Stimulated activated CD4-positive, alpha-beta T cell treated with anti-CD3 and anti-CD28 coated beads, Interleukin-2, amount 100 ng/mL, for 24 hours (primary cell): Measurements from ENCODE around the gene PRRC1.

Experiments used
- DNase-seq, 2 donors: peaks; one replicate each; pipeline ENCODE4 v3.0.0-alpha.2; 2020

The PRRC1 gene

DNA sequence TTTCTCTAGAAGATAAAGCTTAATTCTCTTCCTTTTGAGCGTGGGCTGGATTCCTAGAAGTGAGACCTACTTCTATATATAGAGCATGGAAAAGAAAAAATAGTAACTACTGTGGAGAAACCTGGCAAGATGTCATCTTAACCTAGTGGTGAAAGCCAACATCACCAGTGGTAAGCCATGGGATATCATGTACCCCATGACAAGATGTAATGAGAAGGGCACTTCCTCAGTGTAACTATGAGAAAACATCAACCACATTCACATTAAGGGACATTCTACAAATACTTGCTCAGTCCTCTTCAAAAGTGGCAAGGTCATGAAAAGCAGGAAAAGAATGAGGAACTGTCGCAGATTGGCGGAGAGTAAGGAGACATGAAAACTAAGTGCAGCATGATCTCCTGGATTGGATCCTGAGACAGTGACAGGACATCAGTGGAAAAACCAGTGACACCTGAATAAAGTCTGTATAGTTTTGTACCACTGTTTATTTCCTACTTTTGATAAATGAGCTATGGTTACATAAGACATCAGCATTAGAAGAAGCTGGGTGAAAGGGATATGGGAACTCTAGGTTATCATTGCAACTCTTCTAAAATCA lies 65.4 kb downstream of the PRRC1 start:
- DNase-seq = no peak

DNA sequence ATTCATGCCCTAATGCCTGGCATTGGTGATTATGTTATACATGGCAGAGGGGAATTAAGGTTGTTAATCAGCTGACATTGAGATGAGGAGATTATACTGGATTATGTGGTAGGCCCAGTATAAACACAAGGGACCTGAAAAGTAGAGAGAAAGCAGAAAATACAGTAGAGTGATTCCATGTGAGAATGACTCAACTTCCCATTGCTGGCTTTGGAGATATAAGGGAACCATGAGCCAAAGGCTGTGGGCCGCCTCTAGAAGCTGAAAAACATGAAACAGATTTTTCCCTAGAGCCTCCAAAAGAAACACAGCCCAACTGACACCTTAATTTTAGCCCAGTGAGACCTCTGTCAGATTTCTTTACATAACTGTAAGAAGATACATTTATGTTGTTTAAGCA lies 66.4 kb downstream of the PRRC1 start:
- no peak for DNase-seq

DNA sequence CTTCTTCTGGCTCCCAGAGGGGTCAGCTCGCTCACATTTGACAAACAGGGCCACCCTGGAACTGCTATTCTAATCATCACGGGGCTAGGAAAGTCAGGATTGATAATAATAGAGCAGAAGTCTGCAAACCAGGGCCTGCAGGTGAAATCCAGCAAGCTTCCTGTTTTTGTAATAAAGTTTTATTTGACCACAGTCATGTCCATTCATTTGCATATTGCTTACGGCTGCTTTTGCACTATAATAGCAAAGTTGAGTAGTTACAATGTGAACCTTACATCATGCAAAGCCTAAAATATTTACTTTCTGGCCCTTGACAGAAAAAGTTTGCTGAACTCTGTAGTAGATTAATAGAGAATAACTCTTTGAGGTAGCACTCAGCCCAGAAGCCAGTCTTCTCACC lies 68.2 kb downstream of the PRRC1 start:
- DNase-seq = no peak

DNA sequence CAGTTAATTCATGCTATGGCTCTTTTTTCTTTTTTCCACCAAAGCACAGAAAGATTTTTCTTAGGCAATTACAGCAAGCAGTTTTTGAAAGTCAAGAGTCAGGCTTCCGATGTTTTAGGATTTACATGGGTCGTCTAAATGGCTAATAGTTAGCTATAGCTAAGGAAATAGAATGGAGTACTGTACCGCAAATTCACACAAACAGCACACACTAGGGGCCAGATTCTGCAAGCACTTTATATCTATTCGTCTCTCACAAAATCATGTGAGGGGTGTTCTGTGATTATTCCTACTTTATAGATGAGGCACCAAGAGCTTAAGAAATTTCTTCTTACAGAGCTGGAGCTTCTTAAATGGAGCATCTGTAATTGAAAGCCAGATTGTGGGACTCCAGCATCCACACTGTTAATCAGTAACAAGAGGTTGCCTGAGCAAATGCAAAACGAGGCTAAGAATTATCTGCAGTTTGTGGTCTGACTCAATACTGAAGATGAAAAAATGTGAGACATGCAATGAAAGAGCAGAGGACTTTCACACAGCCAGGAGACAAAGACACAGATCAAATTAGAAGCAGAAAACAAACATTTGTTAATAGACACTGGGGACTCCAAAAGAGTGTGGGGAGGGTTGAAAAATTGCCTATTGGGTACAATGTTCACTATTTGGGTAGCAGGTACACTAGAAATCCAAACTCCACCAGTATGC lies 68.8 kb downstream of the PRRC1 start:
- no peak for DNase-seq

DNA sequence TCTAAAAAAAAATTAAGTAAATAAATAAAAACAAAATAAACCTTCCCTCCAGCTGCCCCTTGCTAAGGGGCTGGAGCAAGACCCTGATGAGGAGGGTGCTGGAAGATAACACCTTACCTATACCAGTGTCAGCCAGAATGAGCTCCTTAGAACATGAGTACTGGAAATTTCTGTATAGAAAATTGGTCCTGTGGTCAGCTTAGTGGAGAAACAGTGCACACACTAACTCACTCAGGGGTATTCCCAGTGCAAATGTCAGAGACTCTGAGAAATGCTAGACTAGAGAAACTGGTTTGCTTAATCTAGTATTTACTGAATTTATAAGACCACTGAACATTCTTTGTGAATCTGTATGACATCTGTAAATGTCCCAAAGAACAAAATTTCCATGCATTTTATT lies 69.4 kb downstream of the PRRC1 start:
- no peak for DNase-seq

DNA sequence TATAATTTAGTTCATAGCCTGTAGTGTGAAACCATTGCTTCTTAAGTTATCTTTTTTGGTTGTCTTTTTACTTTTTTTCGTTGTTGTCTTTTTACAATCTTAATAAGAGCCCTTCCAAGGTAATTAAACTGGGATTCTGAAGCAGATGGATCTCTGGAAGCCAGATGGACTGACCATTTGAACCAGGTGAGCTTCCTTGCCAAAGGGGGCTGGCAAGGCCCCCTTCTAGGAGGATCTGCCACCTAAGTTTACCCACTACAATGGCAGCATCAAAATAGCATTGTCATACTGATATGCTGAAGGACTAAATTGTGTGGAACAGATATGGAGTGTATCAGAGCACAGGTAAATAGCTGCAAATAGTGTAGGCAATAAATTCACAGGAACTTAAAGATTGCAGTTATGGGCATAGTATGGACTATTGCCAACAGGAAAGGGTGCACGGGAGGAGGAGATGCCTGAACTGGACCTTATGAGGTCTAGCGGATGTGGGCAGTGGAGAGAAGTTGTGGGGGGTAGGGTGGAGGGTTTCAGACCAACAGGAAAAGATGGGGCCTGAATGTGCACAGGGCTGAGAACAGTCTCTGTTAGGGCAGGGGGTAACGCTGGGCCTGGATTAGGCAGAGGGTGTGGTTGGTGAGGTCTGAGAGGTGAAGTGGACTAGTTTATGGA lies 69.9 kb downstream of the PRRC1 start:
- no peak for DNase-seq

DNA sequence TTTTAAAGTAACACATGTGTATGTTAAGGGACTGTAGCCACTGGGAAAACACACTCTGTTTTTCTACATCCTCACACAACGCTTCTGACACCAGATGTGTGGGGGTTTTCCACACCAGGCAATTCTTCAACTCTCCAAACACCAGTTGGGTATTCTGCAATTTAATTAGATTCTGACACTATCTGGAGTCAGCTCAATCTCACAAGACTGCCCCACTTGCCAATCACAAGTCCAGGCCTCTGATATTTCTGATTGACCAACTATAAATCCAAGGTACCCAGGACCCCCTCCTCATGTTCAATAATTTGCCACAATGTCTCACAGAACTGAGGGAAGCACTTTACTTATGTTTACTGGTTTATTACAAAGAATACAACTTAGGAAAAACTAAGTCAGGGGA lies 70.9 kb downstream of the PRRC1 start:
- no peak for DNase-seq

DNA sequence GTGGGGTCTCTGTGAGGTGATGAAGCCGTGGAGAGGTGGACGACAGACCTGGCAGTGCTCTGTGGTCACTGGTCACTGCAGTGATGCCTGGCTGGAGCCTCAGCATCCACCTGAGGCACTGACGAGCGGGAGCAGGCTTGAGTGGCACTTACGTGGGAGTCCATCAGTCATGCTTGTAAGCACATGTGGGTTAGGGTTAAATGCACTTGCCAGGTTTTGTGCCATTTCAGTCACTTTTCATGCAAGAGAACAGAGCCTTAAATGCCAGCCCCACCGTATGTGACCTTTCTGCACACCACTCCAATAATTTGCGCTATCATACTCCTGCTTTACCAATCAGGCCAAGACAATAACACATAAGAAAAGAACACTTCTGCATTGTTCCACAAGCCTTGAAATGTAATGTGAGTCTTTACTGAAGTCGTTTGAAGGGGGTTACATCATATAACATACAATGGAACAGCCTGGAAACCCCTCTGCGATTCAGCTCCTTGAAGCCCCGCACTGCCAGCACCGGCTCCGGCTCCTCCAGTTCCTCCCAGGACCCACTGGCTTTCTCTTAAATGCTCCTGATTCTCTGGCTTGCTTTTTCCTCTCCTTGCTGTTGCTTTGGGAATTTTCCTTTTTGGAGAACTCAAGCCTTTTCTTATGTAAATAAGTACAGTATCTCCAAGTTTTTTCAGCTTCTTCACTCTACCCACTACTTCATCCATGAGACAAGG lies 72.0 kb downstream of the PRRC1 start:
- DNase-seq = no peak

DNA sequence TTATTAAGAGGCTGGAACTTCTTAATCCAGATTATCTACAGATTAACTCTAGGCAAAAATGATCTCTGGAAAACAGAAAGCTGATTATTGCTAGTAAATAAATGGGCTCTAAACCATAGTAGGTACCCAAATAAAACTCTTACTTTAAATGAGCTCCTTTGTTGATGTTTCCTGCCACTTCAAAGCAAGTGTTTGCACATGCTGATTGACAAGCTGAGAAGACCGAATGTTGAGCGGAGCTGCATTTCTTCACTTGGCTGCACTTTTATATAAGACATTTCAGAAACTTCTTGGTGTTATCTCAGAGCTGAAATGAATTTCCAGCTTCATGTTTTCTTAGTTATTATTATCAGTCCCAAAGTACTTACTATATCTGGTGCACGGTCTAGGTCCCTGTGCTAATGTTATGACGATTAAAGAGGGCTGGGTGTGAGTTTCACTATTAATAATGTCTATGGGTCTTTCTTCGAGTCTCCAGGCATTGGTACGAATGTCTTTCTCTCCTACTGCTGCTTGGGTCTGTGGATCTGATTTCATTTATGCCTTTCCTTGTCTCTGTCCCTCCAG lies 72.8 kb downstream of the PRRC1 start:
- no peak for DNase-seq

DNA sequence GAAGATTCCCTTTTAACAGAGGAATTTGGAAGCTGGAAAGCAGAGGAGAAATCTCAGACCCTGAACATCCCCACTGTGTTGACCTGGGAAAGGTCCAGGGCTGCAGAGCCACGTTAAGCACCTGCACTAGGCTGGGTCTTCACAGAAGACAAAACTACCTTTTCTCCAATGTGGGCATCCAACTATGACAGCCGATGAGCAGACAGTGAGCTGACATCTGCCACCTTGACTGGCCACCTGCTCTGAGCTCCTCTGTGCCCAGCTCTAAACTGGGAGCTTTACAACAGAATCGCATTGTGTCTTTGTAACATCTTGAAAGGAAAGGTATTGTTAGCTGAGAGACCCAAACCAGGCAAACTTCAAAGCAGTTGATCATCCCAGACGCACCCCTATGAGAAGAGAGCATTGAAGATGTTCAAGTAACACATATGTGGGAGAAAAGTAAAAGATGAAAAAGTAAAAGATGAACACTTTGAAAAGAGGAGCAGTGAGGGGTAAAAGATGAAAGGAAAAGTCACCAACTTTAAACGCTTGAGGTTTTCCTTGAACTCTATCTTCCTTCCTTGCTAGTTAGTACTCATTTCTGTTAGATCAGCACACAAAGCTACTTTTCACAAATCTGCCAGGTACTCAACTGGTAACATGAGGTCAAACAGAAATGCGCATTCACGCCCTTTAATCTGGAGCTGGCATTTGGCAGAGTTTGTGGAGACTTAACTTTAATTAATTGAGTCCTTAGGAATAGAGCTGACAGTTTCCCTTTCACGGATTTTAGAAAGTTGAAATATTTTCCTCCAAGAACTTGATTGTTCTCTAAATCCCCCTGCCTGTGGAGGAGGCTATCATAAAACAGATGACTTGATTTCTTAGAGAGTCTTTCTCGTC lies 78.3 kb downstream of the PRRC1 start:
- no peak for DNase-seq

DNA sequence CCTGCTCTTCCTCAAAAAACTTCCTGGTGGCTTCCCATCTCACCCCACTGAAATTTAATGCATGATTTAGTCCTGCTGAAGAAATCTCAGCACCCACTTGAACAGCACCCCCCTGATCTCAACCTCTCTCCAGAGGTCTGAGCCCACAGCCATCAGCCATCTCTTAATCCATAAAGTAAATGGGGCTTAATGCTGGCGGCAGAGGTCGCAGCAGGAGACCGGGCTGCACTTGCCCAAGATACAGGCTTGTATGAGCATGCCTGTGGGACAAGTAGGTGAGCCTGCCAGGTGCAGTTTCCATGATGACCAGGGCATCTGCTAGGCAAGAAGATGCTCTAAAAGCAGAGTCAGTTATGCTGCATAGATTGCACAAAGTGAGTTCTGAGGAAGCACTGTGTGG lies 79.1 kb downstream of the PRRC1 start:
- DNase-seq = no peak

DNA sequence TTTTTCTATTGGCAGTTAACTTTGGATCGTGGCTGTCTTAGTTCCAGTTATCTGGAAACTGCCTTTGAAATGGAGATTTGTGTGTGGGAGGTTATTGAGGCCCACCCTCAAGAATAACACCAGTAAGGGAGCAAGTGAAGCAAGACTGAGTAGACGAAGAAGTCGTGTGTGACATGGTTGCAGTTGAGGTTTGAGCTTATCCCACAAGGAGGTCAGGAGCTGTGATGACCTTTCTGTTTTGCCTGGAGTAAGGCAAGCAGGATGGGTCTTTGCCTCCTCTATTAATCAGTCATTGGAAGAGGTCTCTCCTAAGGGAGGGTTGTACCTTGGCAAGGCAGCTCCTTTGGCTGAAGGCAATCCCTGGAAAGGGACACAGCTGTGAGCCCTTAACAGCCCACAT lies 81.9 kb downstream of the PRRC1 start:
- no peak for DNase-seq

DNA sequence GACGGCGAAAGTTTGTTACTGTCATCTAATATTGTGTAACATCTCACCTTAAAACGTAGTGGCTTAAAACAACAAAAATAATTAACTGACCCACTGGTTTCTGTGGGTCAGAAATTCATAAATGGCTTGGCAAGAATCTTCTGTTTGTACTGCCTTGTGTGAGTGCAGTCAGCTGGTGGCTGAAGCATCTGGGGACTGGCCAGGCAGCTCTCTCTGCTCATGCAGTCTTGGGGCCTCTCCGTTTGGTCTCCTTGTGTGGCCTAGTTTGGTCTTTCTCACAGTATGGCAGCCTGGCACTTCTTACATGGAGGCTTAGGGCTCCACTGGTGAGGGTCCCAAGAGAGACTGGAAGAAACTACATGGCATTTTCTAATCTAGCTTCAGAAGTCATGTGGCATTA lies 82.4 kb downstream of the PRRC1 start:
- no peak for DNase-seq

DNA sequence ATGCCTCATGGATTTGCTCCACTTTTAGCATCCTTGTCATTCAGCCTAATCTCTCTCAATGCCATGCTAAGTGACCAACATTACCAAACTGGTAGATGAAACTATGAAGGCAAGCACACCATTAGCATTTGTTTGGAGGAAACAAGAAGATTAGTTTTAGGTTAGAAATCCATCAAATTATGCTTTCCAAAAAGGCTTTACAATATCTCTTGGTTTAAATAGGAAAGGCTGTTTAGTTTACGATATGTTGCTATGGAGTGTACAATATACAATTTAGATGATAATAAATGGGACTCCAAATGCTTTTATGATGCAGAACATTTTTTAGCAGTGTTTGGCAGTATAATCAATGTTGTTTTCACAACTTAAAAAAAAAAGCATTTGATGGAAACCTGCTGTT lies 83.7 kb downstream of the PRRC1 start:
- no peak for DNase-seq

DNA sequence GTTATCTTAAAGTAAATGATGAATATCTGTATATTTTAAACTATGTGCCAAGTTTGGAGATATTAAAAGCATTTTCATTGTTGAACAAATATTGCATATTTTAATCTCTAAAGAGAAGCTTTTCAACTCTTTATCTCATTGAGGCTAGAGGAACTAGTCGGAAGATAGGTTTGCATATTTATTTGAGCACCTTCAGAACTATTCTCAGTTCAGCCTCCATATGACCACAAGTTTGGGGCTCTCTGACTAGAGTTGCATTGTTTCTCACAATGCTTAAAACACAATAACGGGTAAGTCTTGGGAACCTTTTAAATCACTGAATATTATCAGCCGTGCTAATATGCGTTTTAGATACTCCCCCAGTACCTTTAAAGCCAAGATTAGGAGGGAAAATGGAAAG lies 84.2 kb downstream of the PRRC1 start:
- DNase-seq = no peak

DNA sequence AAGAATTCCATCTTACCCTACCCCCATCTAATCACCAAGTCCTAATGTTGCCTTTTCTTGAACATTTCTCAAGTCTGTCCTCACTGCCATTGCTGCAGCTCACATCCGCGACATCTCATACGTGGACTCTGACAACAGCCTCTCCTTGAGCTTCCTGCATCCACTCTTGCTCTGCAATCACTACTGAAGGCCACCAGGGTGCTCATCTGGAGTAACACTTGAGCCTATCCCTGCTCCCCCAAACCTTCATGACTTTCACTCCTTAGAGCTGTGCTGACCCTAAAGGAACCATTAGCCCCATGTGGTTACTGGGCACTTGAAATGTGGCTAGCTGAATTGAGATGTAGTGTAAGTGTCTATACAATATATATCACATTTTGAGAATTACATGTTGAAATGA lies 85.0 kb downstream of the PRRC1 start:
- DNase-seq = no peak

DNA sequence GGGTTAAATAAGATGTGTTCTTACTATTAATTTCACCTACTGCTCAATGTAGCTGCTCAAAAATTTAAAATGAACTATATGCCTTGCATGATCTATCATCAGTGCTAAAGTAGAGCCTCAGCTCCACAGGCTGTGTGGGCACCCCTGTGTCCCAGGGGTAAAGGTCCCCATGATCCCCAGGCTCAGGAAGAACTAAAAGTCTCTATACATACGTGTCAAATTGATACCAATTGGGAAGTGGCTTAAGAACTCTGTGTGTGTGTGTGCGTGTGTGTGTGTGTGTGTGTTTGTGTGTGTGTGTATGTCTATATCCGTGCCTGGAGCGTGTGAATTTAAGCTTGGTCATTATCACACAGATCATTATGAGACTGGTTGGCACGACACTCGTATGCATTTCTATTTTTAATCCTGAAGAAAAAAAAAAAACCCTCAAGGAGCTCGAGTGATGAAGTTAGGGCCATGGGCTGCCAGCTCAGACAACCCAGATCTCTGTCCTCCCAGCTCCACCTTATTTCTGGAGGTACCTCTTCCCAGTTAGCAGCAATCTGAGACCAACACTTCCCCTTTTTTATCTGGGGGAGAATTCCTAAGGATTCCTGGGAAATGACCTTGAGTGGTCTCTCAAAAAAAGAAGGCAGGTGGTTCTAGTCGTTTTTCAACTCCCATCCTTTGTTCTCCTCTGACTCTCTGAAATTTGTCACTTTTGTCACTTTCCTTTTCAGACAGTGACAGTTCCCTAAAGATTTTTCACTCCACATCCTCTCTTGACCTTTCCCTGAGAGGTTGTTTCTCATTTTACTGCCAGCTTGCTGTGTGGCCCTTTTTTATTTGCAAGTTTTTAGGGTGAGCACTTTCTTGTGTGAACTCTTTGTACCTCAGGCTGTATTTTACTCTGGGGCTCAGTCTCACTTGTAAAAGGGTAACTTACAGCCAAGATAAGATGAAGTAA lies 85.7 kb downstream of the PRRC1 start:
- DNase-seq = no peak
